ENCODE data around the gene AAK1.
"Not testable (repeated sequence)": the region's sequence is repeated elsewhere in the genome, so short reads cannot be mapped to it uniquely, and the experiment has no call there.

Gene AAK1

DNA sequence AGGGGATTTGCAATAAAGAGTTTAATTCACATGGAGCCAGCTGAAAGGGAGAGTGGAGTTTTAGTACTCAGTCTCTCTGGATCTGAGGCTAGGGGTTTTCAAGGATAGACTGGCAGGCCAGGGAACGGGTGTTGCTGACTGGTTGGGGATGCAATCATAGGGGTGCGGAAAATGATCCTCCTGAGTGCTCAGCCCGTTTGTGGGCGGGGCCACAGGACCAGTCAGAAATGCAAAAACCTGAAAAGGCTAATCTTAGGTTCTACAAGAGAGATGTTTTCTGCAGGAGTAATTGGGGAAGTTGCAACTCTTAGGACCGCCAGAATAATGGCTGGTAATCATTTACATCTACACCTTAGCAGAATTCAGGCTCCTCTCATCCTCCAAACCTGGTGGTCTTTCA lies 208.8 kb downstream of the AAK1 start:
- DNase-seq, result no peak

DNA sequence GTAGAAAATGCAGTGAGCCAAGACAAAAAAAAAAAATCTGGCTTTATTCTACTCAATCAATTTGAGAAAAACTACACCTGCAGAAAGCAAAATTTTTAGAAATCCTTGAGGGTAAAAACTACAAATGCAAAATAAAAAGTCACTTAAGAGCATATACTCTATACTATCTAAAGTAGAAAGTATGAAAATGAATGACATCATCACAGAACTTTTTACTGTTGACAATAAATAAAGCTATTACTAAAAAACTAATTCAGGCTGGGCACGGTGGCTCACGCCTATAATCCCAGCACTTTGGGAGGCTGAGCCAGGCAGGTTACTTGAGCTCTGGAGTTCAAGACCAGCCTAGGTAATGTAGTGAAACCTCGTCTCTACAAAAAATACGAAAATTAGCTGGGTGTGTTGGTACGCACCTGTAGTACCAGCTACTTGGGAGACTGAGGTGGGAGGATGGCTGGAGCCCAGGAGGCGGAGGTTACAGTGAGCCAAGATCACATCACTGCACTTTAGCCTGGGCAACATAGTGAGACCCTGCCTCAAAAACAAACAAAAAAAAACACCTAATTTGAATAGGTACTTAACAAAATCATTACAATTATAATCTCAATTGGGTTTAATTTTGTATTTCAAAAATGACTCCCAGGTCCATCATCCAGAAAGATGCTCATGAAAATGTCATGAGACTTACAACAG lies 213.9 kb downstream of the AAK1 start:
- DNase-seq, result no peak

GRCh38 chr2:69428981-69429380 lies 214.6 kb downstream of the AAK1 start:
- DNase-seq, result no peak

GRCh38 chr2:69424419-69424818 lies 219.1 kb downstream of the AAK1 start:
- no peak for DNase-seq

DNA sequence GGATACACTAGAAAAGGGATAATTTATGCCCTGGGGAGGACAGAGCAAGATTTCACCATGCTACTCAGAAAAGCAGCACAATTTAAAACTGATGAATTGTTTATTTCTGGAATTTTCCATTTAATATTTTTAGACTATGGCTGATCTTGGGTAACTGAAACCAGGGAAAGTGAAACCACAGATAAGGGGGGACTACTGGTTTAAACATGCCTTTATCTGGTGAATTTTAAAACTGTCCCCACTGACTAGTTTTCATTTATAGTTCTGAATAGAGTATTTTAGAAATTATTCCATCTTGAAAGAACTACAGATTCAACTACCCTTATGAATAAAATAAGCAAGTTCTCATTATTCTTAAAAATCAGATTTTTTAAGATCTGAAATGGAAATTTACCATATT lies 221.3 kb downstream of the AAK1 start:
- DNase-seq, result no peak

DNA sequence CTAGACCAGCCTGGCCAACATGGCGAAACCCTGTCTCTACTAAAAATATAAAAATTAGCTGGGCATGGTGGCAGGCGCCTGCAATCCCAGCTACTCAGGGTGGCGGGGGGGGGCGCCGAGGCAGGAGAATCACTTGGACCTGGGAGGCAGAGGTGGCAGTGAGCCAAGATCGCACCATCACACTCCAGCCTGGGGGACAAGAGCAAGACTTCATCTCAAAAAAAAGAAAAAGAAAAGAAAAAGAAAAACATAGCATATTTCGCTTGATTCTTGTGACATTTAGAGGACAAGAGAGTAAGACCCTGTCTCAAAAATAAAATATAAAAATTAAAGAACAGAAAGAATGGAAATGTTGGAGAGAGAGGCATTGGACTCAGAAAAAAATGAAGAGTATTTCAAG lies 224.4 kb downstream of the AAK1 start:
- DNase-seq, result not testable (repeated sequence)

DNA sequence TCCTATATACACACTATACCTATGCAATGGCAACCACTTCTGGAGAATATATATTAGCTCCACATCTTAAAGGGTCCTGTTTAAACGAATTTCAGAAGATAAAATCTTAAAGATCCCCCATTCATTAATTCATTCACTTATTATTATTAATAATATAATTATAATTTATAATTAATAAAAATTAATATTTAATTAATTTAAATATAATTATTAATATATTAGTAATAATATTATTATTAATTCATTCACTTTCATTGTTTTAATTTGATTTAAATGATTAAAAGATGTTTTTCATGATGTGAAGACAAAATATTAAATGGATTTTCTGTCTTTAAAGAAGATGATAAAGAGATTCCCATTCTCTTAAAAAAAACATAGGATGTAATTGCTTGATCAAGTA lies 227.4 kb downstream of the AAK1 start:
- no peak for DNase-seq

All from GDM1 (cell line).